ENCODE results near the gene PPP6R1. TPM values are rescaled to one million over a fixed set of nuclear protein-coding genes. Genes with fewer than 3 reads are reported as not detected.
A peak's percentile ranks its signal among the peaks of the same experiment; 100 is the strongest.

PPP6R1 gene
- total and polyA plus RNA-seq, 2 of the 13 experiments (the other 11 are each of a cell fraction or from before 2014, with no cell fraction given), result 25.8 to 54.0 TPM

DNA sequence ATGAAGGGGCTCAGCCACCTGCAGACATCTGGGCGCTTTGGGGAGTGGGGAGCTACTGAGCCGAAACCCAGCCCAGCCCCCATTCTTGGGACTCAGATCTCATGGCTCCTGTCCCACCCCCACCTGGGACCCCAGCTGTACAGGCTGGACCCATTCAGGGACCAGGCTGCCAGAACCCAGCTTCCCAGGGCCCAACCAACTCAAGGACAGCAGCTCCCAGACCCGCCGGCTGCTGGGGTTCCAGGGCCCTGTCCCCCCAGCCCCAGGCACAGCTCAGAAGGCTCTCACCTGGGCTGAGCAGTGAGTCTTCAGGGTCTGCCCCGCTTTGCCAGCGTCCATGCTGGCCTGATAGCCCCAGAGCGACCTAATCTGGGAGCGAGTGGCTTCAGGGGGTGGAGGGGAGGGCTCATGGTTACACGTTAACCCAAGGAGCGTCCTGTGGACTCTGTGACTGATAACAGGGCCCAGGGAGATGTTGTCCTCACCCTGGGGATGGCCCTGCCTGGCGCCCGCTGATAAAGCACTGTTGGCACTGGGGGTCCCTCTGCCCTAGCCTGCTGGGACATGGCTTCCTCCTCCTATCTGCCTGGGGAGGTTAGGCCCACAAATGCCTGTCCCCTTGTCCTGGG lies 30.3 kb downstream of the PPP6R1 start, which contains the start of gene TMEM86B (continued):
- TF ChIP-seq, protein P1, sequence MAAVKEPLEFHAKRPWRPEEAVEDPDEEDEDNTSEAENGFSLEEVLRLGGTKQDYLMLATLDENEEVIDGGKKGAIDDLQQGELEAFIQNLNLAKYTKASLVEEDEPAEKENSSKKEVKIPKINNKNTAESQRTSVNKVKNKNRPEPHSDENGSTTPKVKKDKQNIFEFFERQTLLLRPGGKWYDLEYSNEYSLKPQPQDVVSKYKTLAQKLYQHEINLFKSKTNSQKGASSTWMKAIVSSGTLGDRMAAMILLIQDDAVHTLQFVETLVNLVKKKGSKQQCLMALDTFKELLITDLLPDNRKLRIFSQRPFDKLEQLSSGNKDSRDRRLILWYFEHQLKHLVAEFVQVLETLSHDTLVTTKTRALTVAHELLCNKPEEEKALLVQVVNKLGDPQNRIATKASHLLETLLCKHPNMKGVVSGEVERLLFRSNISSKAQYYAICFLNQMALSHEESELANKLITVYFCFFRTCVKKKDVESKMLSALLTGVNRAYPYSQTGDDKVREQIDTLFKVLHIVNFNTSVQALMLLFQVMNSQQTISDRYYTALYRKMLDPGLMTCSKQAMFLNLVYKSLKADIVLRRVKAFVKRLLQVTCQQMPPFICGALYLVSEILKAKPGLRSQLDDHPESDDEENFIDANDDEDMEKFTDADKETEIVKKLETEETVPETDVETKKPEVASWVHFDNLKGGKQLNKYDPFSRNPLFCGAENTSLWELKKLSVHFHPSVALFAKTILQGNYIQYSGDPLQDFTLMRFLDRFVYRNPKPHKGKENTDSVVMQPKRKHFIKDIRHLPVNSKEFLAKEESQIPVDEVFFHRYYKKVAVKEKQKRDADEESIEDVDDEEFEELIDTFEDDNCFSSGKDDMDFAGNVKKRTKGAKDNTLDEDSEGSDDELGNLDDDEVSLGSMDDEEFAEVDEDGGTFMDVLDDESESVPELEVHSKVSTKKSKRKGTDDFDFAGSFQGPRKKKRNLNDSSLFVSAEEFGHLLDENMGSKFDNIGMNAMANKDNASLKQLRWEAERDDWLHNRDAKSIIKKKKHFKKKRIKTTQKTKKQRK (IDR thresholded peaks at IDR 0.05; ENCODE audit: low read length), result no peak
- TF ChIP-seq ASH2L (IDR thresholded peaks at IDR 0.05; ENCODE audit: insufficient read length, low read depth, low read length), result no peak
- TF ChIP-seq, protein P2, sequence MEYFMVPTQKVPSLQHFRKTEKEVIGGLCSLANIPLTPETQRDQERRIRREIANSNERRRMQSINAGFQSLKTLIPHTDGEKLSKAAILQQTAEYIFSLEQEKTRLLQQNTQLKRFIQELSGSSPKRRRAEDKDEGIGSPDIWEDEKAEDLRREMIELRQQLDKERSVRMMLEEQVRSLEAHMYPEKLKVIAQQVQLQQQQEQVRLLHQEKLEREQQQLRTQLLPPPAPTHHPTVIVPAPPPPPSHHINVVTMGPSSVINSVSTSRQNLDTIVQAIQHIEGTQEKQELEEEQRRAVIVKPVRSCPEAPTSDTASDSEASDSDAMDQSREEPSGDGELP (IDR thresholded peaks at IDR 0.05; ENCODE audit: borderline replicate concordance, low read depth), result 0 out of 2 replicates have a peak, but pooled peaks have one; percentile 3
- TF ChIP-seq KAT8 (CRISPR knock-in tag; IDR thresholded peaks at IDR 0.05), result no peak
- no peak for TF ChIP-seq ZNF264 (CRISPR knock-in tag; IDR thresholded peaks at IDR 0.05)
- TF ChIP-seq ZNF124 (CRISPR knock-in tag; IDR thresholded peaks at IDR 0.05), result 0 out of 2 replicates have a peak, but pooled peaks have one; percentile 36
- TF ChIP-seq ARNT (IDR thresholded peaks at IDR 0.05), result no peak
- TF ChIP-seq ZNF225 (CRISPR knock-in tag; IDR thresholded peaks at IDR 0.05), result no peak
- no peak for TF ChIP-seq ZNF180 (CRISPR knock-in tag; IDR thresholded peaks at IDR 0.05; ENCODE audit: borderline replicate concordance, low read depth)
- TF ChIP-seq HMG20B (CRISPR knock-in tag; conservative IDR thresholded peaks at IDR 0.05), result no peak
- TF ChIP-seq, protein P3, sequence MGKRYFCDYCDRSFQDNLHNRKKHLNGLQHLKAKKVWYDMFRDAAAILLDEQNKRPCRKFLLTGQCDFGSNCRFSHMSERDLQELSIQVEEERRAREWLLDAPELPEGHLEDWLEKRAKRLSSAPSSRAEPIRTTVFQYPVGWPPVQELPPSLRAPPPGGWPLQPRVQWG (CRISPR knock-in tag; IDR thresholded peaks at IDR 0.05; ENCODE audit: borderline replicate concordance, low read depth), result no peak
- TF ChIP-seq, protein P4, sequence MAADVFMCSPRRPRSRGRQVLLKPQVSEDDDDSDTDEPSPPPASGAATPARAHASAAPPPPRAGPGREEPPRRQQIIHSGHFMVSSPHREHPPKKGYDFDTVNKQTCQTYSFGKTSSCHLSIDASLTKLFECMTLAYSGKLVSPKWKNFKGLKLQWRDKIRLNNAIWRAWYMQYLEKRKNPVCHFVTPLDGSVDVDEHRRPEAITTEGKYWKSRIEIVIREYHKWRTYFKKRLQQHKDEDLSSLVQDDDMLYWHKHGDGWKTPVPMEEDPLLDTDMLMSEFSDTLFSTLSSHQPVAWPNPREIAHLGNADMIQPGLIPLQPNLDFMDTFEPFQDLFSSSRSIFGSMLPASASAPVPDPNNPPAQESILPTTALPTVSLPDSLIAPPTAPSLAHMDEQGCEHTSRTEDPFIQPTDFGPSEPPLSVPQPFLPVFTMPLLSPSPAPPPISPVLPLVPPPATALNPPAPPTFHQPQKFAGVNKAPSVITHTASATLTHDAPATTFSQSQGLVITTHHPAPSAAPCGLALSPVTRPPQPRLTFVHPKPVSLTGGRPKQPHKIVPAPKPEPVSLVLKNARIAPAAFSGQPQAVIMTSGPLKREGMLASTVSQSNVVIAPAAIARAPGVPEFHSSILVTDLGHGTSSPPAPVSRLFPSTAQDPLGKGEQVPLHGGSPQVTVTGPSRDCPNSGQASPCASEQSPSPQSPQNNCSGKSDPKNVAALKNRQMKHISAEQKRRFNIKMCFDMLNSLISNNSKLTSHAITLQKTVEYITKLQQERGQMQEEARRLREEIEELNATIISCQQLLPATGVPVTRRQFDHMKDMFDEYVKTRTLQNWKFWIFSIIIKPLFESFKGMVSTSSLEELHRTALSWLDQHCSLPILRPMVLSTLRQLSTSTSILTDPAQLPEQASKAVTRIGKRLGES (CRISPR knock-in tag; IDR thresholded peaks at IDR 0.05; ENCODE audit: borderline replicate concordance), result no peak
- TF ChIP-seq, protein P5, sequence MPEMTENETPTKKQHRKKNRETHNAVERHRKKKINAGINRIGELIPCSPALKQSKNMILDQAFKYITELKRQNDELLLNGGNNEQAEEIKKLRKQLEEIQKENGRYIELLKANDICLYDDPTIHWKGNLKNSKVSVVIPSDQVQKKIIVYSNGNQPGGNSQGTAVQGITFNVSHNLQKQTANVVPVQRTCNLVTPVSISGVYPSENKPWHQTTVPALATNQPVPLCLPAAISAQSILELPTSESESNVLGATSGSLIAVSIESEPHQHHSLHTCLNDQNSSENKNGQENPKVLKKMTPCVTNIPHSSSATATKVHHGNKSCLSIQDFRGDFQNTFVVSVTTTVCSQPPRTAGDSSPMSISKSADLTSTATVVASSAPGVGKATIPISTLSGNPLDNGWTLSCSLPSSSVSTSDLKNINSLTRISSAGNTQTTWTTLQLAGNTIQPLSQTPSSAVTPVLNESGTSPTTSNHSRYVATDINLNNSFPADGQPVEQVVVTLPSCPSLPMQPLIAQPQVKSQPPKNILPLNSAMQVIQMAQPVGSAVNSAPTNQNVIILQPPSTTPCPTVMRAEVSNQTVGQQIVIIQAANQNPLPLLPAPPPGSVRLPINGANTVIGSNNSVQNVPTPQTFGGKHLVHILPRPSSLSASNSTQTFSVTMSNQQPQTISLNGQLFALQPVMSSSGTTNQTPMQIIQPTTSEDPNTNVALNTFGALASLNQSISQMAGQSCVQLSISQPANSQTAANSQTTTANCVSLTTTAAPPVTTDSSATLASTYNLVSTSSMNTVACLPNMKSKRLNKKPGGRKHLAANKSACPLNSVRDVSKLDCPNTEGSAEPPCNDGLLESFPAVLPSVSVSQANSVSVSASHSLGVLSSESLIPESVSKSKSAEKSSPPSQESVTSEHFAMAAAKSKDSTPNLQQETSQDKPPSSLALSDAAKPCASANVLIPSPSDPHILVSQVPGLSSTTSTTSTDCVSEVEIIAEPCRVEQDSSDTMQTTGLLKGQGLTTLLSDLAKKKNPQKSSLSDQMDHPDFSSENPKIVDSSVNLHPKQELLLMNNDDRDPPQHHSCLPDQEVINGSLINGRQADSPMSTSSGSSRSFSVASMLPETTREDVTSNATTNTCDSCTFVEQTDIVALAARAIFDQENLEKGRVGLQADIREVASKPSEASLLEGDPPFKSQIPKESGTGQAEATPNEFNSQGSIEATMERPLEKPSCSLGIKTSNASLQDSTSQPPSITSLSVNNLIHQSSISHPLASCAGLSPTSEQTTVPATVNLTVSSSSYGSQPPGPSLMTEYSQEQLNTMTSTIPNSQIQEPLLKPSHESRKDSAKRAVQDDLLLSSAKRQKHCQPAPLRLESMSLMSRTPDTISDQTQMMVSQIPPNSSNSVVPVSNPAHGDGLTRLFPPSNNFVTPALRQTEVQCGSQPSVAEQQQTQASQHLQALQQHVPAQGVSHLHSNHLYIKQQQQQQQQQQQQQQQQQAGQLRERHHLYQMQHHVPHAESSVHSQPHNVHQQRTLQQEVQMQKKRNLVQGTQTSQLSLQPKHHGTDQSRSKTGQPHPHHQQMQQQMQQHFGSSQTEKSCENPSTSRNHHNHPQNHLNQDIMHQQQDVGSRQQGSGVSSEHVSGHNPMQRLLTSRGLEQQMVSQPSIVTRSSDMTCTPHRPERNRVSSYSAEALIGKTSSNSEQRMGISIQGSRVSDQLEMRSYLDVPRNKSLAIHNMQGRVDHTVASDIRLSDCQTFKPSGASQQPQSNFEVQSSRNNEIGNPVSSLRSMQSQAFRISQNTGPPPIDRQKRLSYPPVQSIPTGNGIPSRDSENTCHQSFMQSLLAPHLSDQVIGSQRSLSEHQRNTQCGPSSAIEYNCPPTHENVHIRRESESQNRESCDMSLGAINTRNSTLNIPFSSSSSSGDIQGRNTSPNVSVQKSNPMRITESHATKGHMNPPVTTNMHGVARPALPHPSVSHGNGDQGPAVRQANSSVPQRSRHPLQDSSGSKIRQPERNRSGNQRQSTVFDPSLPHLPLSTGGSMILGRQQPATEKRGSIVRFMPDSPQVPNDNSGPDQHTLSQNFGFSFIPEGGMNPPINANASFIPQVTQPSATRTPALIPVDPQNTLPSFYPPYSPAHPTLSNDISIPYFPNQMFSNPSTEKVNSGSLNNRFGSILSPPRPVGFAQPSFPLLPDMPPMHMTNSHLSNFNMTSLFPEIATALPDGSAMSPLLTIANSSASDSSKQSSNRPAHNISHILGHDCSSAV (CRISPR knock-in tag; IDR thresholded peaks at IDR 0.05; ENCODE audit: borderline replicate concordance), result no peak
